ENCODE measurements around the gene TDRKH.

Gene TDRKH

GRCh38 chr1:151820940-151821339 lies 30.6 kb upstream of the TDRKH start:
- peak; percentile 71 for DNase-seq

GRCh38 chr1:151819976-151820623 lies 29.8 kb upstream of the TDRKH start:
- DNase-seq = no peak

- no peak for DNase-seq
Measured at GRCh38 chr1:151819227-151819835, 29.0 kb upstream of the TDRKH start.

- peak; percentile 10 for DNase-seq
Measured at GRCh38 chr1:151817353-151817730, 27.0 kb upstream of the TDRKH start.

GRCh38 chr1:151816548-151817352 lies 26.4 kb upstream of the TDRKH start:
- no peak for DNase-seq

GRCh38 chr1:151815716-151816327 lies 25.5 kb upstream of the TDRKH start:
- DNase-seq = no peak

GRCh38 chr1:151814971-151815545 lies 24.8 kb upstream of the TDRKH start:
- no peak for DNase-seq

- no peak for DNase-seq
Measured at GRCh38 chr1:151814426-151814825, 24.1 kb upstream of the TDRKH start.

- DNase-seq = no peak
Measured at GRCh38 chr1:151813271-151813977, 23.1 kb upstream of the TDRKH start.

- no peak for DNase-seq
Measured at GRCh38 chr1:151811181-151811580, 20.9 kb upstream of the TDRKH start.

- DNase-seq = no peak
Measured at GRCh38 chr1:151809985-151810556, 19.8 kb upstream of the TDRKH start.

GRCh38 chr1:151809290-151809984 lies 19.1 kb upstream of the TDRKH start:
- no peak for DNase-seq

- no peak for DNase-seq
Measured at GRCh38 chr1:151807766-151808165, 17.5 kb upstream of the TDRKH start.

- no peak for DNase-seq
Measured at GRCh38 chr1:151807131-151807530, 16.8 kb upstream of the TDRKH start.

- DNase-seq = no peak
Measured at GRCh38 chr1:151806170-151806569, 15.9 kb upstream of the TDRKH start.

- no peak for DNase-seq
Measured at GRCh38 chr1:151805066-151805820, 14.9 kb upstream of the TDRKH start, which contains the start of gene LINGO4. TSS of gene LINGO4 (minus strand) at chr1:151805419. CDS start at chr1:151802704, 2,715 bp downstream.

GRCh38 chr1:151803915-151804314 lies 13.6 kb upstream of the TDRKH start:
- no peak for DNase-seq

GRCh38 chr1:151803164-151803563 lies 12.9 kb upstream of the TDRKH start:
- DNase-seq = no peak

- DNase-seq = no peak
Measured at GRCh38 chr1:151802372-151802771, 12.1 kb upstream of the TDRKH start.

- no peak for DNase-seq
Measured at GRCh38 chr1:151801846-151802245, 11.5 kb upstream of the TDRKH start.
